ENCODE measurements around the gene B4GALT5.
A peak's percentile ranks its signal among the peaks of the same experiment; 100 is the strongest.

B4GALT5 gene

DNA sequence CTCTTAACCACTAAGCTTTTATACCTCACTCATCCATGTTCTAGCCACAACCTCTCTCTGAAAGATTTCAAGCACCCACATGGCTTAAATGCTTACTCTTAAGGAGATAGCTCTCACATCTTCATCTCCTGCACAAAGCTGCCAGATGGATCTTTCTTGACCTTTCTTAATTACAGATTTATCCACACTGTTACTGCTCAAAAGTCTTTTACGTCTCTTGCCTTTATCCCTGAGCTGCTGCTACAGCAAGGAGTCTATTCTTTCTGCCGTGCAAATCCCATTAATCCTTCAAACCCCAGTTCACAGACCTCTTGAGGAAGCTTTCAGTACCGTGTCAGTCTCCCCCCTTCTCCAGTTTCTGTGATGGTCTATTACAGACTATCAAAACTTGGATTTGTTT is 54.6 kb downstream of the B4GALT5 start:
- Mint-ChIP-seq H3K27me3 (ENCODE audit: low read depth) (no peaks in the 10 kb centered on the region), H3K4me3 (no peak overlapping the region), H3K9me3 (no peaks in the 10 kb centered on the region), H3K4me1 (peaks cover 4% of the 10 kb centered on the region), H3K36me3 (ENCODE audit: low read depth) (peaks cover 30% of the 10 kb centered on the region), H3K27ac (no peak overlapping the region)
- TF ChIP-seq, protein P1, sequence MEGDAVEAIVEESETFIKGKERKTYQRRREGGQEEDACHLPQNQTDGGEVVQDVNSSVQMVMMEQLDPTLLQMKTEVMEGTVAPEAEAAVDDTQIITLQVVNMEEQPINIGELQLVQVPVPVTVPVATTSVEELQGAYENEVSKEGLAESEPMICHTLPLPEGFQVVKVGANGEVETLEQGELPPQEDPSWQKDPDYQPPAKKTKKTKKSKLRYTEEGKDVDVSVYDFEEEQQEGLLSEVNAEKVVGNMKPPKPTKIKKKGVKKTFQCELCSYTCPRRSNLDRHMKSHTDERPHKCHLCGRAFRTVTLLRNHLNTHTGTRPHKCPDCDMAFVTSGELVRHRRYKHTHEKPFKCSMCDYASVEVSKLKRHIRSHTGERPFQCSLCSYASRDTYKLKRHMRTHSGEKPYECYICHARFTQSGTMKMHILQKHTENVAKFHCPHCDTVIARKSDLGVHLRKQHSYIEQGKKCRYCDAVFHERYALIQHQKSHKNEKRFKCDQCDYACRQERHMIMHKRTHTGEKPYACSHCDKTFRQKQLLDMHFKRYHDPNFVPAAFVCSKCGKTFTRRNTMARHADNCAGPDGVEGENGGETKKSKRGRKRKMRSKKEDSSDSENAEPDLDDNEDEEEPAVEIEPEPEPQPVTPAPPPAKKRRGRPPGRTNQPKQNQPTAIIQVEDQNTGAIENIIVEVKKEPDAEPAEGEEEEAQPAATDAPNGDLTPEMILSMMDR (IDR thresholded peaks at IDR 0.05; ENCODE audit: unreplicated experiment in 3 of 3): no peak

DNA sequence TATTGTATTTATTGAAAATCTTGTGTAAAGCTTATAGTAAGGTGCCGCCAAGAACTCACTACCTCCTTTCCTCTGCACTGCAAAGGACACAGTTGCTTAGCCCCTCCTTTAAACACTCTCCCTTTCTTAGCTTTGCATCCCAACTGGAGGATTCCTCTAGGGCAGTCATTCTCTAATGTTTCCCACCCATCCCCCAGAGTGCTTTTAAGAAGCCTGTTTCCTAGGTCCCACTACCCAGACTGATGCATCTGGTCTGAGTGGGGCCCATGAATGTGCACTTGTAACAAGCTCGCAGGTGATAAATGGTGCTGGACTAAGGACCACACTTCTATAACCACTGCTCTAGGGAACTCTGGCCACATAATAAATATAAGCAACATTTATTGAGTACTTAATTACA is 55.2 kb downstream of the B4GALT5 start:
- H3K4me1 Mint-ChIP-seq: peaks cover 4% of the 10 kb centered on the region
- no peak overlapping the region for H3K4me3 Mint-ChIP-seq
- TF ChIP-seq, protein P1 (IDR thresholded peaks at IDR 0.05; ENCODE audit: unreplicated experiment in 3 of 3): no peak
- H3K36me3 Mint-ChIP-seq (ENCODE audit: low read depth): peaks cover 36% of the 10 kb centered on the region
- no peaks in the 10 kb centered on the region for H3K9me3 Mint-ChIP-seq
- H3K27me3 Mint-ChIP-seq (ENCODE audit: low read depth): no peaks in the 10 kb centered on the region
- H3K27ac Mint-ChIP-seq: no peak overlapping the region

DNA sequence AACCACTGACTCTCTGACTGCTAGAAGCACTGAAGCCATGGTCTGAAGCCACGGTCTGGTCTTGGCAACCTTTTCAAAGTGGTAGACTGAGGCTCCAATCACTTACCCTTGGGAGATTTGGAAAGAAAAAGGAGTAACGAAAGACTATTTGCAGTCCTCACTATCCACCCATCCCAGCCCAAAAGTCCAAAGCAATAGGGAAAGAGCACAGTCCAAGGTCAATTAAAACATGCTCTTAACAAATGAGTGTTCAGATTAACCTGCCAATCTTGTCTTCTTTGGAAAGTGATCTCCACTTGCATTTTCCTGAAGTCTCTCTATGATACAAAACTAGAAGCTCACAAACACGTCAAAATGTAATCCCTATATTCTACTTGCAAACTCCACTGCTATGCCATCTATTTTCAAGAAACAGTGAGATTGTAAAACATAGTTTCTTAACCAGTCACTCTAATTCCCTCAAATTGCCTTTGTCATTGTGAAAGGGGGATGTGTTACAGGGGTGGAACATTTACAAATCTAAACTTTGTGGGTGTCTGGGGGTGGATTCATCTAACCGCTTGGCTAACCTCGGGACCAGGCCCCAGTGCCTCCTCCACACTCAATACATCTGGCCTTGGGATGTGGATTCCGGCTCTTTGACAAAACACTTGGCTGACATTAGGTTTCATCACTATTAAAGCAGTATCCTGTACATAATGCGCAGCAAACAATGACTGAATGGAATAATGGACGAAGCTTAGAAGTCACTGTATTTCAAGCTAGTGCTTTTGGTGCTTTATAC is 56.4 kb downstream of the B4GALT5 start:
- no peak overlapping the region for H3K4me3 Mint-ChIP-seq
- peak overlapping the region; percentile 2 to 39 (median 28) for H3K27ac Mint-ChIP-seq
- H3K9me3 Mint-ChIP-seq: no peaks in the 10 kb centered on the region
- H3K27me3 Mint-ChIP-seq (ENCODE audit: low read depth): no peaks in the 10 kb centered on the region
- H3K36me3 Mint-ChIP-seq (ENCODE audit: low read depth): peaks cover 45% of the 10 kb centered on the region
- H3K4me1 Mint-ChIP-seq: no peaks in the 10 kb centered on the region
- TF ChIP-seq, protein P1 (IDR thresholded peaks at IDR 0.05; ENCODE audit: unreplicated experiment in 3 of 3): no peak

DNA sequence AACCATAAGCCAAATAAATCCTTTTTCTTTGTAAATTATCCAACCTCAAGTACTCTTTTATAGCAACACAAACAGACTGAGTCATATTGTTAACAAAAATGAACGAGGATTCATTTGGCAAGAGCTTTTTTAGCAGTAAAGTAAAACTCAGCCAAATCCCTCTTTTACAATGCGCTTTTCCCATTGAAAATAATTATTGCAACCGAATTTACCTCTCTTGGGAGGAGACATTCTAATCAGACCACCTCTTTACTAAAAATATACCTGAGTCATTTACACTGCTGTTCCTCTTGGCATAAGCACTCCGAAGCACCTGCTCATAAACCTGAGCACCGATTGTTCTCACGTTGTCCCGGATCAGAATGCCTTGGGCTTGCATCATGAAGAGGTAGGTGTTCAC is 57.4 kb downstream of the B4GALT5 start:
- peak overlapping the region in 1 of 3 experiments; percentile 13 for H3K27ac Mint-ChIP-seq
- H3K36me3 Mint-ChIP-seq (ENCODE audit: low read depth): peaks cover 48% of the 10 kb centered on the region
- H3K4me1 Mint-ChIP-seq: no peaks in the 10 kb centered on the region
- H3K9me3 Mint-ChIP-seq: no peaks in the 10 kb centered on the region
- H3K27me3 Mint-ChIP-seq (ENCODE audit: low read depth): no peaks in the 10 kb centered on the region
- no peak overlapping the region for H3K4me3 Mint-ChIP-seq
- TF ChIP-seq, protein P1 (IDR thresholded peaks at IDR 0.05; ENCODE audit: unreplicated experiment in 3 of 3): no peak

DNA sequence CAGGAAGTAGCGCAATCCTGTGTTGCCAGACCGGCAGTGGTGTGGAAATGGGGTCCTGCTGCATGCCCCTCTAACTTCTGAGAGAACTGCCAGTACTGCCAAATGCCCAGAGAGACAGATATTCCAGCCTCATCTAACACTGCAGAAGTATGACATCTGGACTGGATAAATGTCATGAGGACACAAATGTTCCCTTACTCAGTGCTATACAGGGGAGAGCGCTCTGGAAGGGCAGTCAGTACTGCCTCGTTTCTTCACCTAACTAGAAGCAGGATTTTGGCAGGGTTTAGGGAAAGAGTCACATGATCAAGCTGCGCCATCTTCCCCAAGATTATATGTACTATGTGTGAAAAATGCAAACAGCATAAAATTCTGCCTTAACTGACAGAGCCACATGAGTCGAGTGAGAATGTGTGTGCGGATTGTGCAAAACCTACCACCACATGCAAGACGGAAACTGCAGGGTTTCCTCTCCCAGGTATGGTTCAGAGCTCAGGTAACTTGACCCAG is 59.7 kb downstream of the B4GALT5 start:
- no peaks in the 10 kb centered on the region for H3K4me1 Mint-ChIP-seq
- peaks cover 53% of the 10 kb centered on the region for H3K36me3 Mint-ChIP-seq (ENCODE audit: low read depth)
- no peak overlapping the region for H3K4me3 Mint-ChIP-seq
- H3K27me3 Mint-ChIP-seq (ENCODE audit: low read depth): no peaks in the 10 kb centered on the region
- TF ChIP-seq, protein P1 (IDR thresholded peaks at IDR 0.05; ENCODE audit: unreplicated experiment in 3 of 3): no peak
- no peak overlapping the region for H3K27ac Mint-ChIP-seq
- no peaks in the 10 kb centered on the region for H3K9me3 Mint-ChIP-seq

DNA sequence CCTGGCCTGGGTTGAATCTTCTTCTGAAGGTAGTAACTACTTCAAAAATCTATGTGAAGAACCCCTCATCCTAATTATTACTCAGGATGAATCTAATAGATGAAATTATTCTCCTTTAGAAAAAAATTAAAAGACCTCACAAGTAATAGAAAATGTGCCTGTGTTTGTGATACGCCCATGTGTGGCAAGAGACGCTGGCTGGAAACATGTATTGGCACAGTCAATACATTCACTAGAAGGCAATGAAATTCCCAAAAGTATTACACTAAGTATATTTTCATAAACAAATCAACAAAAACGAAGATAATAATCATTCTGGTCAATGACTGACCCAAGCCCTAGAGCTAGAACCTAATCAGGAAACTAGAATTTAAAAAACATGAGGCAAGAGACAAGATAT is 64.0 kb downstream of the B4GALT5 start:
- Mint-ChIP-seq H3K36me3 (ENCODE audit: low read depth) (peaks cover 57% of the 10 kb centered on the region), H3K9me3 (no peaks in the 10 kb centered on the region), H3K4me3 (no peak overlapping the region), H3K27ac (no peak overlapping the region), H3K27me3 (ENCODE audit: low read depth) (no peaks in the 10 kb centered on the region), H3K4me1 (no peaks in the 10 kb centered on the region)
- TF ChIP-seq, protein P1 (IDR thresholded peaks at IDR 0.05; ENCODE audit: unreplicated experiment in 3 of 3): no peak

Data from nephron (organoid).